Loucy (cell line): ENCODE results near the gene PAK2.

Source experiments
- H2AFZ ChIP-seq: fragments of 200-600 bp; sonication (generic); 2 replicates; pipeline ENCODE4 v1.6.0; 2016; ENCODE audit warnings: antibody characterized with exemption, mild to moderate bottlenecking, low read length, moderate library complexity
- H3F3A ChIP-seq: fragments of 200-600 bp; 2 replicates; pipeline ENCODE4 v1.6.0; 2016; ENCODE audit warnings: antibody characterized with exemption, low read depth, mild to moderate bottlenecking
- H3K27me3 ChIP-seq: fragments of 200-600 bp; sonication (generic); 2 replicates; pipeline ENCODE4 v1.6.1; 2014; ENCODE audit warnings: low read length, mild to moderate bottlenecking; ENCODE audit not compliant: insufficient read depth, poor library complexity, severe bottlenecking
- H3K36me3 ChIP-seq: fragments of 200-600 bp; sonication (generic); 2 replicates; pipeline ENCODE4 v1.6.1; 2016; ENCODE audit warnings: low read length; ENCODE audit not compliant: insufficient read depth
- H3K4me1 ChIP-seq: fragments of 200-600 bp; sonication (generic); 2 replicates; pipeline ENCODE4 v1.5.1; 2014; ENCODE audit warnings: low read length, mild to moderate bottlenecking; ENCODE audit not compliant: insufficient read depth, poor library complexity, severe bottlenecking
- H3K4me2 ChIP-seq: fragments of 200-600 bp; sonication (generic); 2 replicates; pipeline ENCODE4 v1.6.0; 2014; ENCODE audit warnings: antibody characterized with exemption, low read length, low read depth, mild to moderate bottlenecking; ENCODE audit not compliant: poor library complexity, severe bottlenecking
- H3K4me3 ChIP-seq: fragments of 200-600 bp; sonication (generic); 2 replicates; pipeline ENCODE4 v1.5.1; 2014; ENCODE audit warnings: low read length, mild to moderate bottlenecking, mixed read lengths; ENCODE audit not compliant: poor library complexity, severe bottlenecking
- H3K79me2 ChIP-seq: fragments of 200-600 bp; sonication (generic); 2 replicates; pipeline ENCODE4 v1.6.1; 2014; ENCODE audit warnings: low read length; ENCODE audit not compliant: insufficient read depth
- H3K9ac ChIP-seq: fragments of 200-600 bp; sonication (generic); 2 replicates; pipeline ENCODE4 v1.6.0; 2014; ENCODE audit warnings: mild to moderate bottlenecking, low read depth, low read length, moderate library complexity; ENCODE audit not compliant: poor library complexity, severe bottlenecking
- H3K9me2 ChIP-seq: fragments of 200-600 bp; sonication (generic); replicated peaks from 2 replicates; pipeline ENCODE4 v1.6.1; 2016; ENCODE audit warnings: low read depth, low read length, mixed read lengths
- H3K9me3 ChIP-seq: fragments of 200-600 bp; sonication (generic); 2 replicates; pipeline ENCODE4 v1.6.1; 2014; ENCODE audit warnings: mild to moderate bottlenecking, antibody characterized with exemption, low read length, low read depth; ENCODE audit not compliant: insufficient read depth
- H4K20me1 ChIP-seq: fragments of 200-600 bp; sonication (generic); 2 replicates; pipeline ENCODE4 v1.6.0; 2014; ENCODE audit warnings: antibody characterized with exemption, low read length, mild to moderate bottlenecking; ENCODE audit not compliant: insufficient read depth, poor library complexity, severe bottlenecking
- EZH2phosphoT487 ChIP-seq: fragments of 200-600 bp; IDR thresholded peaks from 2 replicates; pipeline ENCODE4 v1.6.1; 2018; ENCODE audit warnings: antibody characterized with exemption, mild to moderate bottlenecking, moderate library complexity, borderline replicate concordance
- TF ChIP-seq, protein P1 (sequence below): fragments of 200-600 bp; sonication (generic); conservative IDR thresholded peaks from 2 replicates; pipeline ENCODE4 v1.5.1; 2014; ENCODE audit warnings: mild to moderate bottlenecking, antibody characterized with exemption, low read length

Gene PAK2

GRCh38 chr3:196763179-196763578, 23.5 kb downstream of the PAK2 start:
- no peak overlapping the region for H3K4me3 ChIP-seq
- no peak overlapping the region for H3K9ac ChIP-seq
- H3K9me2 ChIP-seq: no peaks in the 10 kb centered on the region
- no peaks in the 10 kb centered on the region for H3K4me1 ChIP-seq
- H4K20me1 ChIP-seq: peaks cover 22% of the 10 kb centered on the region
- no peaks in the 10 kb centered on the region for H3K9me3 ChIP-seq
- no peak overlapping the region for H2AFZ ChIP-seq
- peaks cover 66% of the 10 kb centered on the region for H3K79me2 ChIP-seq
- no peaks in the 10 kb centered on the region for H3K27me3 ChIP-seq
- no peak overlapping the region for H3K4me2 ChIP-seq
- no peaks in the 10 kb centered on the region for H3F3A ChIP-seq
- H3K36me3 ChIP-seq: peaks cover 4% of the 10 kb centered on the region; the same call in 1 of the 2 replicates
- no peak for TF ChIP-seq EZH2phosphoT487
- TF ChIP-seq, protein P1, sequence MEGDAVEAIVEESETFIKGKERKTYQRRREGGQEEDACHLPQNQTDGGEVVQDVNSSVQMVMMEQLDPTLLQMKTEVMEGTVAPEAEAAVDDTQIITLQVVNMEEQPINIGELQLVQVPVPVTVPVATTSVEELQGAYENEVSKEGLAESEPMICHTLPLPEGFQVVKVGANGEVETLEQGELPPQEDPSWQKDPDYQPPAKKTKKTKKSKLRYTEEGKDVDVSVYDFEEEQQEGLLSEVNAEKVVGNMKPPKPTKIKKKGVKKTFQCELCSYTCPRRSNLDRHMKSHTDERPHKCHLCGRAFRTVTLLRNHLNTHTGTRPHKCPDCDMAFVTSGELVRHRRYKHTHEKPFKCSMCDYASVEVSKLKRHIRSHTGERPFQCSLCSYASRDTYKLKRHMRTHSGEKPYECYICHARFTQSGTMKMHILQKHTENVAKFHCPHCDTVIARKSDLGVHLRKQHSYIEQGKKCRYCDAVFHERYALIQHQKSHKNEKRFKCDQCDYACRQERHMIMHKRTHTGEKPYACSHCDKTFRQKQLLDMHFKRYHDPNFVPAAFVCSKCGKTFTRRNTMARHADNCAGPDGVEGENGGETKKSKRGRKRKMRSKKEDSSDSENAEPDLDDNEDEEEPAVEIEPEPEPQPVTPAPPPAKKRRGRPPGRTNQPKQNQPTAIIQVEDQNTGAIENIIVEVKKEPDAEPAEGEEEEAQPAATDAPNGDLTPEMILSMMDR: no peak

GRCh38 chr3:196765454-196765853, 25.8 kb downstream of the PAK2 start:
- Histone ChIP-seq H2AFZ (no peak overlapping the region), H3K36me3 (peaks cover 7% of the 10 kb centered on the region; the same call in 1 of the 2 replicates), H3K9ac (no peak overlapping the region), H3K27me3 (no peaks in the 10 kb centered on the region), H4K20me1 (peaks cover 23% of the 10 kb centered on the region), H3K4me3 (no peak overlapping the region), H3K4me1 (no peaks in the 10 kb centered on the region), H3K4me2 (no peak overlapping the region), H3K79me2 (peaks cover 67% of the 10 kb centered on the region), H3F3A (no peaks in the 10 kb centered on the region), H3K9me3 (no peaks in the 10 kb centered on the region), H3K9me2 (no peaks in the 10 kb centered on the region)
- TF ChIP-seq, protein P1: no peak
- TF ChIP-seq EZH2phosphoT487: no peak

- Histone ChIP-seq H3K79me2 (peaks cover 92% of the 10 kb centered on the region), H3K4me3 (no peak overlapping the region), H3K9me3 (no peaks in the 10 kb centered on the region), H3K4me1 (peaks cover 31% of the 10 kb centered on the region), H3K36me3 (peaks cover 7% of the 10 kb centered on the region; the same call in 1 of the 2 replicates), H3K27me3 (no peaks in the 10 kb centered on the region), H2AFZ (no peak overlapping the region), H3K9ac (no peak overlapping the region), H4K20me1 (peaks cover 69% of the 10 kb centered on the region), H3K9me2 (no peaks in the 10 kb centered on the region), H3F3A (no peaks in the 10 kb centered on the region), H3K4me2 (no peak overlapping the region)
- TF ChIP-seq, protein P1: no peak
- no peak for TF ChIP-seq EZH2phosphoT487
Measured at GRCh38 chr3:196771067-196771466, 31.4 kb downstream of the PAK2 start.
